Neural crest cell (in vitro differentiated cells): ENCODE results near the gene HDDC2. TPM values are rescaled to one million over a fixed set of nuclear protein-coding genes. Genes with fewer than 3 reads are reported as not detected.

Experiments used
- DNase-seq: peaks from one replicate; pipeline ENCODE4 v3.0.0; 2021; ENCODE audit warnings: low read depth, mixed read lengths, low spot score
- H3K27ac Mint-ChIP-seq: one replicate; pipeline ENCODE4 v1.8.0; 2021; ENCODE audit warnings: mild to moderate bottlenecking, mixed read lengths; ENCODE audit not compliant: unreplicated experiment
- H3K27me3 Mint-ChIP-seq: 2 replicates; pipeline ENCODE4 v1.8.0; 2021; ENCODE audit warnings: low read depth, mild to moderate bottlenecking, mixed read lengths
- H3K36me3 Mint-ChIP-seq: 2 replicates; pipeline ENCODE4 v1.8.0; 2021; ENCODE audit warnings: low read depth, mild to moderate bottlenecking, mixed read lengths
- H3K4me1 Mint-ChIP-seq: 2 replicates; pipeline ENCODE4 v1.8.0; 2021; ENCODE audit warnings: mixed read lengths
- H3K4me3 Mint-ChIP-seq: one replicate; pipeline ENCODE4 v1.8.0; 2021; ENCODE audit warnings: mild to moderate bottlenecking, mixed read lengths
- H3K9me3 Mint-ChIP-seq: 2 replicates; pipeline ENCODE4 v1.8.0; 2021; ENCODE audit warnings: mixed read lengths
- CTCF ChIP-seq: fragments of 200-600 bp; sonication (generic); conservative IDR thresholded peaks from 2 replicates; pipeline ENCODE4 v1.5.0; 2021; ENCODE audit warnings: antibody characterized with exemption, mild to moderate bottlenecking
- total RNA-seq: library from RNA; stranded (reverse); gene quantifications from 2 replicates; pipeline ENCODE4 v1.2.1, GENCODE V29; 2021

HDDC2 gene
- total RNA-seq, 1 donor from 2014 or later = 103 TPM

- no peak overlapping the region for H3K4me3 Mint-ChIP-seq
- H3K27ac Mint-ChIP-seq = no peak overlapping the region
- no peak for TF ChIP-seq CTCF
- H3K4me1 Mint-ChIP-seq = peaks cover 12% of the 10 kb centered on the region
- H3K36me3 Mint-ChIP-seq = no peaks in the 10 kb centered on the region
- no peak for DNase-seq
- H3K9me3 Mint-ChIP-seq = no peaks in the 10 kb centered on the region
- H3K27me3 Mint-ChIP-seq = no peaks in the 10 kb centered on the region
Measured at GRCh38 chr6:125250511-125250910, 51.3 kb downstream of the HDDC2 start.

GRCh38 chr6:125248136-125248535 lies 53.6 kb downstream of the HDDC2 start:
- H3K27ac Mint-ChIP-seq = no peak overlapping the region
- H3K4me3 Mint-ChIP-seq = no peak overlapping the region
- peaks cover 12% of the 10 kb centered on the region for H3K4me1 Mint-ChIP-seq

GRCh38 chr6:125246566-125246965 lies 55.2 kb downstream of the HDDC2 start:
- peaks cover 13% of the 10 kb centered on the region for H3K36me3 Mint-ChIP-seq
- no peak for DNase-seq
- peaks cover 2% of the 10 kb centered on the region for H3K4me1 Mint-ChIP-seq
- no peak overlapping the region for H3K4me3 Mint-ChIP-seq
- no peak overlapping the region for H3K27ac Mint-ChIP-seq
- no peaks in the 10 kb centered on the region for H3K27me3 Mint-ChIP-seq
- H3K9me3 Mint-ChIP-seq = peaks cover 10% of the 10 kb centered on the region
- no peak for TF ChIP-seq CTCF

More at GRCh38 chr6:125248136-125248535, 53.6 kb downstream of the HDDC2 start:
- DNase-seq = no peak
- Mint-ChIP-seq H3K27me3 (no peaks in the 10 kb centered on the region), H3K9me3 (no peaks in the 10 kb centered on the region), H3K36me3 (peaks cover 1% of the 10 kb centered on the region)
- no peak for TF ChIP-seq CTCF

- Mint-ChIP-seq H3K36me3 (peaks cover 18% of the 10 kb centered on the region), H3K27ac (no peak overlapping the region), H3K4me3 (no peak overlapping the region), H3K27me3 (no peaks in the 10 kb centered on the region), H3K9me3 (peaks cover 17% of the 10 kb centered on the region), H3K4me1 (no peaks in the 10 kb centered on the region)
- no peak for TF ChIP-seq CTCF
- DNase-seq = no peak
Measured at GRCh38 chr6:125245523-125246264, 56.1 kb downstream of the HDDC2 start.

GRCh38 chr6:125245109-125245508 lies 56.7 kb downstream of the HDDC2 start:
- Mint-ChIP-seq H3K27me3 (no peaks in the 10 kb centered on the region), H3K4me1 (no peaks in the 10 kb centered on the region), H3K27ac (no peak overlapping the region), H3K9me3 (peaks cover 19% of the 10 kb centered on the region), H3K4me3 (no peak overlapping the region), H3K36me3 (peaks cover 18% of the 10 kb centered on the region)
- no peak for DNase-seq
- TF ChIP-seq CTCF = no peak
